Peyer's patch (tissue), 4 donors: Measurements from ENCODE around the gene UTRN. TPM values are rescaled to one million over a fixed set of nuclear protein-coding genes. Genes with fewer than 3 reads are reported as not detected.

Source experiments
- DNase-seq, 3 donors: peaks; one replicate each; pipeline ENCODE4 v3.0.0-alpha.2; 2017 to 2019
- H3K27ac ChIP-seq, 4 donors: fragments of 200-600 bp; sonication (generic); one replicate each; pipeline ENCODE4 v1.5.1; 2016 to 2019
- H3K27me3 ChIP-seq, 2 donors: fragments of 200-600 bp; sonication (generic); one replicate each; pipeline ENCODE4 v1.5.1; 2019
- H3K36me3 ChIP-seq, 3 donors: fragments of 200-600 bp; sonication (generic); one replicate each; pipeline ENCODE4 v1.5.1; 2016 to 2019
- H3K4me1 ChIP-seq, 4 donors: fragments of 200-600 bp; sonication (generic); one replicate each; pipeline ENCODE4 v1.5.1; 2016 to 2019
- H3K4me3 ChIP-seq, 4 donors: fragments of 200-600 bp; sonication (generic); 1 replicate in 3 of 4; 2 replicates in 1 of 4; pipeline ENCODE4 v1.5.1; 2016 to 2019; ENCODE audit warnings: mild to moderate bottlenecking in 1 of 4
- H3K9me3 ChIP-seq, 4 donors: fragments of 200-600 bp; sonication (generic); one replicate each; pipeline ENCODE4 v1.5.1; 2016 to 2019; ENCODE audit warnings: mild to moderate bottlenecking in 1 of 4
- CTCF ChIP-seq, 6 experiments: fragments of 450-650 bp in 4 of 6; fragments of 200-600 bp in 2 of 6; sonication (generic) in 1 of 6; IDR thresholded peaks; one replicate each; pipeline ENCODE4 v1.5.1; 2017 to 2019; ENCODE audit warnings: antibody characterized with exemption in 6 of 6, mild to moderate bottlenecking in 3 of 6, moderate library complexity in 1 of 6
- POLR2A ChIP-seq, 2 donors: fragments of 450-650 bp; IDR thresholded peaks; one replicate each; pipeline ENCODE4 v1.5.1; 2017; ENCODE audit warnings: antibody characterized with exemption in 2 of 2, mild to moderate bottlenecking in 2 of 2, moderate library complexity in 2 of 2
- total RNA-seq, 4 donors: library from RNA; depleted of rRNA; stranded (reverse); fragments of >200 nt; gene quantifications; one replicate each; pipeline ENCODE4 v1.1.0, GENCODE V29; 2016

Gene UTRN
- total RNA-seq, 4 donors from 2014 or later: 61.1 to 579 (median 115) TPM

- no peak for TF ChIP-seq CTCF (IDR thresholded peaks at IDR 0.05)
- TF ChIP-seq POLR2A (IDR thresholded peaks at IDR 0.05): no peak
- Histone ChIP-seq H3K4me3 (peak overlapping the region; percentile 70 to 94 (median 73)), H3K27ac (peak overlapping the region; percentile 79 to 97 (median 85)), H3K36me3 (no peaks in the 10 kb centered on the region), H3K27me3 (no peaks in the 10 kb centered on the region), H3K4me1 (peaks cover 0 to 8% (median 0%) of the 10 kb centered on the region in 4 donors), H3K9me3 (no peaks in the 10 kb centered on the region)
- DNase-seq: no peak
Measured at GRCh38 chr6:144285548-144285797, 338 bp downstream of the UTRN start.

GRCh38 chr6:144285798-144286502 is 815 bp downstream of the UTRN start:
- H3K36me3 ChIP-seq: no peaks in the 10 kb centered on the region
- H3K27me3 ChIP-seq: no peaks in the 10 kb centered on the region
- peaks cover 0 to 8% (median 0%) of the 10 kb centered on the region in 4 donors for H3K4me1 ChIP-seq
- H3K4me3 ChIP-seq: peak overlapping the region; percentile 70 to 94 (median 73)
- peak overlapping the region; percentile 71 to 97 (median 80) for H3K27ac ChIP-seq
- no peaks in the 10 kb centered on the region for H3K9me3 ChIP-seq
- DNase-seq: peak; percentile 41 to 75 (median 73)
- TF ChIP-seq CTCF (IDR thresholded peaks at IDR 0.05) (no peak), POLR2A (IDR thresholded peaks at IDR 0.05) (peak in 1 of 2 donors; percentile 7)

DNA sequence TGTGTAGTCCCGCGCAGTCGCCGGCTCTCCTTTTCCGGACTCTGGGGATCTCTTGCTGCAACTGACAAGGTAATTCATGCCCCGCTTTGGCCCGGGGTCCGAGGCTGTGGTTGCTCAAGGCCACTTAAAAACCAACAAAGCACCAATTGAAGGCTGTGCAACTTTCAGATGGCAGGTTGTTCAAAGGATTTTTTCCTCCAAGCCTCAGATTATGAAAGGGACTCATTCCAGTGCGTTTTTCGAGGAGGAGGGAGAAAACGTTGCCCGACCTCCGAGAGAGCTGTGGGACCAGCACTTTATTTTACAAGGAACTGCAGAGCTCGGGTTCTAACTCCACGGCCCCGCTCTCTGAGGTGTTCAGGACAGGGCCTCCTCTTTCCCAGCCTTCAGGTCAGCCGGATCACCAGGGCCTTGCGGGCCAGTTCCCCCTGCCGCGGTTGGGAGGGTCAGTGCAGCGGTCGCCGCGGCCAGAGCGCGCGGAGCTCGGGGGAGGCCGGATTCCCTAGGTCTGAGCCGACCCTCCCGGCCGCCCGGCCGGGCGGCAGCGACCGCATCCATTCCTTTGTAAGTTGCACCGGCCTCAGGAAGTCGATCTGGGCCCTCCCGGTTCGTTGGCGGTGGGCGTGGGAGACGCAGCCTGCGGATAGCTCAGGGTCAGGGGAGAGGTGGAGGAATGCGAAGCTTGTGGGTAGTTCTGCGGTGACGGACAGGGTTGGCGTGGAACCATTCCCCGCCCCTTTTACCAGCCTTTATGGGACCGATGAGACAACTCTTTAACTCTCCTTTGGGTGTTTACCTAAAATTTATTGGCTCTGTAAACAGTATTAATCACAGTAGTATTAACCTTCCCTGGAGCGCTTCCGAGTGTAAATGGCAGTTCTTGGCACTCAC is 1.6 kb downstream of the UTRN start:
- Histone ChIP-seq H3K9me3 (no peaks in the 10 kb centered on the region), H3K27me3 (no peaks in the 10 kb centered on the region), H3K4me1 (peaks cover 0 to 8% (median 0%) of the 10 kb centered on the region in 4 donors), H3K27ac (peak overlapping the region; percentile 71 to 97 (median 80)), H3K36me3 (no peaks in the 10 kb centered on the region), H3K4me3 (peak overlapping the region; percentile 70 to 94 (median 73))
- peak in 2 of 3 donors; percentile 68 to 74 for DNase-seq
- TF ChIP-seq CTCF (IDR thresholded peaks at IDR 0.05) (no peak), POLR2A (IDR thresholded peaks at IDR 0.05) (peak in 1 of 2 donors; percentile 23)

DNA sequence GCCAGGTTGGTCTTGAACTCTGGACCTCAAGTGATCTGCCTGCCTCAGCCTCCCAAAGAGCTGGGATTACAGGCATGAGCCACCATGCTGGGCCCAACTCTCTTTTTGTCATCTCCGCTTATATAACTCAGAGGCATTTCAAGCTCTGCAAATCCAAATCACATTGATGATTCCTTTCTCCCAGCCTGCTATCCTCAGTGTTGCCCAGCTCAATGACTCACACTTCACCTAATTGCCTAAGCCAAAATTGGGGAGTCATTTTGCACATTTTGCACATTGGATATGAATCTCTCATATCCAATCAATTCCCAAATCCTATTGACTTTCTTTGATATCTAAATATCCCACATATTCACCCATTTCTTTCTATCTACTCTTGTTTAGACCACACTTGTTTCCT is 3.9 kb downstream of the UTRN start:
- H3K36me3 ChIP-seq: no peaks in the 10 kb centered on the region
- H3K4me3 ChIP-seq: no peak overlapping the region
- H3K4me1 ChIP-seq: peaks cover 0 to 8% (median 0%) of the 10 kb centered on the region in 4 donors
- no peaks in the 10 kb centered on the region for H3K9me3 ChIP-seq
- no peak for DNase-seq
- H3K27me3 ChIP-seq: no peaks in the 10 kb centered on the region
- TF ChIP-seq CTCF (IDR thresholded peaks at IDR 0.05): no peak
- TF ChIP-seq POLR2A (IDR thresholded peaks at IDR 0.05): no peak
- H3K27ac ChIP-seq: no peak overlapping the region

DNA sequence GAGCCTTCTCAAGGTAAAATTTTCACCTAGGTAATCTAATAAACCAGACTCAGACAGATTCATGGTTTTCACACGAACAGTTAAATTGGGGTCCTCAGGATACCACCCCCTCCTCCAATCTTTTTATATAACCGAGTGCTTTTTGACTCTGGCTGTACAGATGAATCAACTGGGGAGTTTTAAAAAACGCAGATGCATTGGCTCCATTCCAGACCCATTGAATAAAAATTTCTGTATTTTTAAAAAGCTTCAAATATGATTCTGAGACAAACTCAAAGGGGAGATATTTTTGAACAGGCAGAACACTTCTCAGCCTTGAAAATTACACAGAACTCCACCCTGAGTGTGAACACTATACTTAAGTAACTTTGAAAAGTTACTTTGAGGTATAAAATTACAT is 7.2 kb downstream of the UTRN start:
- no peak overlapping the region for H3K27ac ChIP-seq
- peaks cover 0 to 12% (median 0%) of the 10 kb centered on the region in 4 donors for H3K4me1 ChIP-seq
- no peaks in the 10 kb centered on the region for H3K36me3 ChIP-seq
- DNase-seq: no peak
- no peaks in the 10 kb centered on the region for H3K27me3 ChIP-seq
- TF ChIP-seq POLR2A (IDR thresholded peaks at IDR 0.05) (no peak), CTCF (IDR thresholded peaks at IDR 0.05) (no peak)
- no peaks in the 10 kb centered on the region for H3K9me3 ChIP-seq
- no peak overlapping the region for H3K4me3 ChIP-seq
